Amygdala (tissue), 56 donors: ENCODE data around the gene PRR5.

Source experiments
- DNase-seq, 56 donors: peaks; one replicate each; lab custom pipeline; 2025; lab: John Stamatoyannopoulos, UW

The PRR5 gene

DNA sequence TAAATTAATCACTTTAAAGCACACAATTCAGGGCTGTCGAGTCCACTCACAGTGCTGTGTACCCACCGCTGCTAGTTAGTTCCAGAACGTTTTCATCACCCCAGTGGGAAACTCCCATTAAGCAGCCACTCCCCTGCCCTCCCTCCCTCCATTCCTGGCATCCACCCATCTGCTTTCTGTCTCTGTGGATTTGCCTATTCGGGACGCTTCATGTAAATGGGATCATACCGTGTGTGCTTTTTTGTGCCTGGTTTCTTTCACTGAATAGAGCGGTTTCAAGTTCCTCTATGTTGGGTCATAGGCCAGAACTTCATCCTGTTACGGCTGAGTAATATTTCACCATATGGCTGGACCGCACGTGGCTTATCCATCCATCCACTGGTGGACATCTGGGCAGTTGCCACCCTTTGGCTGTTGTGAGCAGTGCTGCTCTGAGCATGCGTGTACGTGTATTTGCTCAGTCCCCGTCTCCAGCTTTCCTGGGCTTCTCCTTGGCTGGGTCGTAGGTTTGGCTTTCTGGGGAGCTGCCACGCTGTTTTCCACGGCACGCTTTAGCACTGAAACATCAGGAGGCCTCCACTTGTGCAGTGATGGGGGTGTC, 80.5 kb downstream of the PRR5 start:
- DNase-seq, result no peak

DNA sequence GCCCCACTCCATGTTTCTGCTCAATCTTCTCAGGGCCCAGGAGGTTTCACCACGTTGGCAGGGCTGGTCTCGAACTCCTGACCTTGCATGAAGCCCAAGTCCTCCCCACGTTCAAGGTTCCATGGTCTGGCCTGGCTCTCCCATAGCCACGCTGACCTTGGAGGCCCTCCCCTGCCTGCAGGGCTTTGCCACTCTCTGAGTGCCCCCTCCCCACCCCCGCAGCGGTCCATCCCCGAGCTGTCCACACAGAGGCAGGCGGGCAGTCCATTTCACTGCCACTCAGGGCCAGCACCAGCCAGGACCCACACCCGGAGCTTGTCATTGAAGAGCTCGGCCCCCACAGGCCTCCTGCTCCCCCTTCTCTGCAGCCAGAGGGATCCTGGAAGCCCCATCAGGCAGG, 81.1 kb downstream of the PRR5 start:
- DNase-seq, result no peak

DNA sequence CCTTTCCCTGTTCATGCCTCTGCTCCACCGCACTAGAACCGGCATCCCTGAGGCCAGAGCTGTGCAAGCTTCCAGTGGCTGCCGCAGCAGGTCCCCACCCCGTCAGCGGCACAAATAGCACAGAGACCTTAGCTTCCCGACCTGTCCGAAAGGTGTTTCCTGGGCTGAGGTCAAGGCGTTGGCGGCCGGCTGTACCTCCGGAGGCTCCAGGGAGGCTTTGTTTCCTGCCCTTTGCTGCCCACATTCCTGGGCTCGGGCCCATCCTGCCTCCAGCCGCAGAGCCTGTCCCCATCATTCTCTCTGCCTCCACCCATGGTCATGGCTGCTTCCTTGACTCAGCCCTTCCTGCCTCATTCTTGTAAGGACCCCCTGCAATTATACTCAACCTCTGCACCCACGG, 81.6 kb downstream of the PRR5 start:
- DNase-seq, result no peak

DNA sequence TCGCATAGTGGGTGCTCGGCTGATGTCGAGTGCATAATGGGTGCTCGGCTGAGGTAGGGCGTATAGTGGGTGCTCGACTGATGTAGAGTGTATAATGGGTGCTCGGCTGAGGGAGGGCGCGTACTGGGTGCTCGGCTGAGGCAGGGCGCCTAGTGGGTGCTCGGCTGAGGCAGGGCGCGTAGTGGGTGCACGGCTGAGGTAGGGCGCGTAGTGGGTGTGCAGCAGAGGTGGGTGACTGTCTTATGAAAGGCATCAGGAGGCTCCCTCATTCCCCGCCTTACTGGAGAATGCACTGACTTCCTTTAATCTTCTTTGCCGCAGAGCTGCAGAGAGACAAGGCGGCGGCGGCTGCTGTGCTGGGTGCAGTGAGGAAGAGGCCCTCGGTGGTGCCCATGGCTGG, 84.1 kb downstream of the PRR5 start:
- DNase-seq, result no peak

DNA sequence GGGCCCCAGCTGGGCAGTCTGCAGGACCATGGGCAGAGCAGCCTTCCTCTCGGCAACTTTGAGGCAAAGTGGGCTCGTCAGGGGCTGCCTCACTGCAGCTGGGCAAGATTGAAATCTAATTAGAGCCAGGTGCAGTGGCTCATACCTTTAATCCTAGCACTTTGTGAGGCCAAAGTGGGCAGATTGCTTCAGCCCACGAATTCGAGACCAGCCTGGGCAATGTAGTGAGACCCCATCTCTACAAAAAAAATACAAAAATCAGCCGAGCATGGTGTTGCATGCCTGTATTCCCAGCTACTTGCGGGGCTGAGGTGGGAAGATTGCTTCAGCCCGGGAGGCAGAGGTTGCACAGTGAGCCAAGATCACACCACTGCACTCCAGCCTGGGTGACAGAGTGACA, 84.6 kb downstream of the PRR5 start:
- no peak for DNase-seq
